ENCODE results near the gene ZNF2. TPM values are rescaled to one million over a fixed set of nuclear protein-coding genes. Genes with fewer than 3 reads are reported as not detected.

ZNF2 gene
- total RNA-seq, 1 experiment from 2014 or later, result 3.5 TPM

- no TSS peak for BruUV-seq (replicated peaks)
- no peaks in the 10 kb centered on the region for H3K36me3 Mint-ChIP-seq (ENCODE audit: insufficient read depth, unreplicated experiment)
- intact Hi-C loops (cut with micrococcal nuclease; ENCODE audit: unreplicated experiment), result no loop called here
- no peaks in the 10 kb centered on the region for H3K4me1 Mint-ChIP-seq (ENCODE audit: low read depth, unreplicated experiment)
- H3K27ac Mint-ChIP-seq (ENCODE audit: unreplicated experiment), result no peak overlapping the region
- DNase-seq, result no peak
- H3K27me3 Mint-ChIP-seq (ENCODE audit: unreplicated experiment), result no peaks in the 10 kb centered on the region
- H3K4me3 Mint-ChIP-seq (ENCODE audit: low read depth, unreplicated experiment), result no peak overlapping the region
- H3K9me3 Mint-ChIP-seq (ENCODE audit: low read depth, unreplicated experiment), result peaks cover 4% of the 10 kb centered on the region
- TF ChIP-seq CTCF (IDR thresholded peaks at IDR 0.05; ENCODE audit: unreplicated experiment), result no peak
- CTCF ChIA-PET, result interaction anchor here (0.6 to 2.3 kb wide), 8 partner anchors 9 to 157 kb away, joined by 3 to 20 read pairs (median 5); no protein-coding TSS in a partner anchor
Observed at GRCh38 chr2:95232232-95232631, 66.6 kb downstream of the ZNF2 start.

Other genes with a start within 250 kb of the ZNF2 start
- not detected in 2 replicates for gene MAL, start 140.1 kb upstream of the ZNF2 start, total RNA-seq (2022)
- 67.9 and 71.5 TPM in 2 replicates for gene MRPS5, start 44.0 kb upstream of the ZNF2 start, total RNA-seq (2022)
- gene ZNF514, start 6.0 kb upstream of the ZNF2 start, total RNA-seq (2022), result 14.0 and 17.4 TPM in 2 replicates
- gene ZNF892, start 41.7 kb downstream of the ZNF2 start, total RNA-seq (2022), result 6.2 and 6.6 TPM in 2 replicates
- gene PROM2, start 108.6 kb downstream of the ZNF2 start, total RNA-seq (2022), result 24.7 and 29.9 TPM in 2 replicates
- gene KCNIP3, start 131.5 kb downstream of the ZNF2 start, total RNA-seq (2022), result 1.1 and 2.1 TPM in 2 replicates
- 26.8 and 29.1 TPM in 2 replicates for gene FAHD2A, start 236.9 kb downstream of the ZNF2 start, total RNA-seq (2022)

Measured in Calu3 (cell line).